ENCODE measurements around the gene ARHGAP31.
"Not testable (repeated sequence)": the region's sequence is repeated elsewhere in the genome, so short reads cannot be mapped to it uniquely, and the experiment has no call there.

Gene ARHGAP31

GRCh38 chr3:119320785-119321184, 26.6 kb downstream of the ARHGAP31 start:
- not testable (repeated sequence) for DNase-seq

GRCh38 chr3:119322021-119322834, 28.0 kb downstream of the ARHGAP31 start:
- DNase-seq = peak; percentile 34

- peak; percentile 87 for DNase-seq
Observed at GRCh38 chr3:119322835-119323722, 28.9 kb downstream of the ARHGAP31 start.

GRCh38 chr3:119323723-119324085, 29.5 kb downstream of the ARHGAP31 start:
- DNase-seq = no peak

- DNase-seq = no peak
Observed at GRCh38 chr3:119324899-119325298, 30.7 kb downstream of the ARHGAP31 start.

GRCh38 chr3:119326976-119327375, 32.8 kb downstream of the ARHGAP31 start:
- DNase-seq = no peak

- no peak for DNase-seq
Observed at GRCh38 chr3:119329551-119329950, 35.4 kb downstream of the ARHGAP31 start.

- no peak for DNase-seq
Observed at GRCh38 chr3:119330181-119330580, 36.0 kb downstream of the ARHGAP31 start.

- no peak for DNase-seq
Observed at GRCh38 chr3:119330858-119331257, 36.7 kb downstream of the ARHGAP31 start.

GRCh38 chr3:119331661-119332060, 37.5 kb downstream of the ARHGAP31 start:
- no peak for DNase-seq

- DNase-seq = no peak
Observed at GRCh38 chr3:119333773-119334509, 39.8 kb downstream of the ARHGAP31 start.

GRCh38 chr3:119336823-119337222, 42.6 kb downstream of the ARHGAP31 start:
- no peak for DNase-seq

GRCh38 chr3:119337407-119337806, 43.2 kb downstream of the ARHGAP31 start:
- not testable (repeated sequence) for DNase-seq

GRCh38 chr3:119338754-119339153, 44.6 kb downstream of the ARHGAP31 start:
- DNase-seq = no peak

- DNase-seq = no peak
Observed at GRCh38 chr3:119340014-119340413, 45.8 kb downstream of the ARHGAP31 start.

- no peak for DNase-seq
Observed at GRCh38 chr3:119340446-119340845, 46.3 kb downstream of the ARHGAP31 start.

- DNase-seq = no peak
Observed at GRCh38 chr3:119342176-119342575, 48.0 kb downstream of the ARHGAP31 start.

GRCh38 chr3:119343719-119344118, 49.5 kb downstream of the ARHGAP31 start:
- DNase-seq = no peak

GRCh38 chr3:119346076-119346496, 51.9 kb downstream of the ARHGAP31 start:
- peak; percentile 9 for DNase-seq

- no peak for DNase-seq
Observed at GRCh38 chr3:119347036-119347435, 52.9 kb downstream of the ARHGAP31 start.

GRCh38 chr3:119349354-119350041, 55.3 kb downstream of the ARHGAP31 start:
- DNase-seq = no peak

- DNase-seq = no peak
Observed at GRCh38 chr3:119350114-119350513, 55.9 kb downstream of the ARHGAP31 start.

- no peak for DNase-seq
Observed at GRCh38 chr3:119351581-119351980, 57.4 kb downstream of the ARHGAP31 start.
